Peyer's patch (tissue), 4 donors: ENCODE data around the gene HS2ST1. TPM values are rescaled to one million over a fixed set of nuclear protein-coding genes. Genes with fewer than 3 reads are reported as not detected.

Source experiments
- DNase-seq, 3 donors: peaks; one replicate each; pipeline ENCODE4 v3.0.0-alpha.2; 2017 to 2019
- H3K27ac ChIP-seq, 4 donors: fragments of 200-600 bp; sonication (generic); one replicate each; pipeline ENCODE4 v1.5.1; 2016 to 2019
- H3K27me3 ChIP-seq, 2 donors: fragments of 200-600 bp; sonication (generic); one replicate each; pipeline ENCODE4 v1.5.1; 2019
- H3K36me3 ChIP-seq, 3 donors: fragments of 200-600 bp; sonication (generic); one replicate each; pipeline ENCODE4 v1.5.1; 2016 to 2019
- H3K4me1 ChIP-seq, 4 donors: fragments of 200-600 bp; sonication (generic); one replicate each; pipeline ENCODE4 v1.5.1; 2016 to 2019
- H3K4me3 ChIP-seq, 4 donors: fragments of 200-600 bp; sonication (generic); 1 replicate in 3 of 4; 2 replicates in 1 of 4; pipeline ENCODE4 v1.5.1; 2016 to 2019; ENCODE audit warnings: mild to moderate bottlenecking in 1 of 4
- H3K9me3 ChIP-seq, 4 donors: fragments of 200-600 bp; sonication (generic); one replicate each; pipeline ENCODE4 v1.5.1; 2016 to 2019; ENCODE audit warnings: mild to moderate bottlenecking in 1 of 4
- CTCF ChIP-seq, 6 experiments: fragments of 450-650 bp in 4 of 6; fragments of 200-600 bp in 2 of 6; sonication (generic) in 1 of 6; IDR thresholded peaks; one replicate each; pipeline ENCODE4 v1.5.1; 2017 to 2019; ENCODE audit warnings: antibody characterized with exemption in 6 of 6, mild to moderate bottlenecking in 3 of 6, moderate library complexity in 1 of 6
- POLR2A ChIP-seq, 2 donors: fragments of 450-650 bp; IDR thresholded peaks; one replicate each; pipeline ENCODE4 v1.5.1; 2017; ENCODE audit warnings: antibody characterized with exemption in 2 of 2, mild to moderate bottlenecking in 2 of 2, moderate library complexity in 2 of 2
- total RNA-seq, 4 donors: library from RNA; depleted of rRNA; stranded (reverse); fragments of >200 nt; gene quantifications; one replicate each; pipeline ENCODE4 v1.1.0, GENCODE V29; 2016

HS2ST1 gene
- total RNA-seq, 4 donors from 2014 or later: 9.1 to 14.9 (median 10.3) TPM

GRCh38 chr1:86906419-86906818 lies 8.0 kb upstream of the HS2ST1 start:
- H3K9me3 ChIP-seq: no peaks in the 10 kb centered on the region
- peaks cover 0 to 11% (median 0%) of the 10 kb centered on the region in 3 donors for H3K36me3 ChIP-seq
- no peak overlapping the region for H3K27ac ChIP-seq
- peaks cover 0 to 4% (median 0%) of the 10 kb centered on the region in 4 donors for H3K4me1 ChIP-seq
- no peaks in the 10 kb centered on the region for H3K27me3 ChIP-seq
- no peak for DNase-seq
- TF ChIP-seq POLR2A (IDR thresholded peaks at IDR 0.05) (no peak), CTCF (IDR thresholded peaks at IDR 0.05) (no peak)
- no peak overlapping the region for H3K4me3 ChIP-seq

GRCh38 chr1:86912281-86912900 lies 2.0 kb upstream of the HS2ST1 start:
- H3K27ac ChIP-seq: peak overlapping the region in 1 of 4 donors; percentile 88
- H3K4me3 ChIP-seq: peak overlapping the region in 3 of 4 donors; percentile 79 to 93 (median 79)
- H3K9me3 ChIP-seq: no peaks in the 10 kb centered on the region
- no peaks in the 10 kb centered on the region for H3K27me3 ChIP-seq
- DNase-seq: no peak
- H3K36me3 ChIP-seq: no peaks in the 10 kb centered on the region
- TF ChIP-seq POLR2A (IDR thresholded peaks at IDR 0.05): no peak
- peaks cover 0 to 30% (median 9%) of the 10 kb centered on the region in 4 donors for H3K4me1 ChIP-seq

- H3K27me3 ChIP-seq: no peaks in the 10 kb centered on the region
- no peaks in the 10 kb centered on the region for H3K9me3 ChIP-seq
- peak in 2 of 3 donors; percentile 76 to 83 for DNase-seq
- H3K36me3 ChIP-seq: no peaks in the 10 kb centered on the region
- no peak for TF ChIP-seq CTCF (IDR thresholded peaks at IDR 0.05)
- peak overlapping the region; percentile 87 to 96 (median 90) for H3K27ac ChIP-seq
- peak overlapping the region; percentile 79 to 93 (median 84) for H3K4me3 ChIP-seq
- H3K4me1 ChIP-seq: peaks cover 0 to 30% (median 9%) of the 10 kb centered on the region in 4 donors
Observed at GRCh38 chr1:86913399-86913895, 988 bp upstream of the HS2ST1 start.

- Histone ChIP-seq H3K4me3 (peak within 1 kb of the TSS; percentile 79 to 96 (median 84)), H3K36me3 (no peaks in the 10 kb centered on the region), H3K27me3 (no peaks in the 10 kb centered on the region), H3K4me1 (peaks cover 0 to 30% (median 9%) of the 10 kb centered on the region in 4 donors), H3K27ac (peak within 1 kb of the TSS; percentile 87 to 96 (median 91)), H3K9me3 (no peaks in the 10 kb centered on the region)
- TF ChIP-seq CTCF (IDR thresholded peaks at IDR 0.05) (peak in 3 of 6 experiments; percentile 14 to 26 (median 21)), POLR2A (IDR thresholded peaks at IDR 0.05) (peak in 1 of 2 donors; percentile 37)
- peak; percentile 98 to 100 (median 99) for DNase-seq
Observed at GRCh38 chr1:86913896-86914600, 387 bp upstream of the HS2ST1 start, which contains the start of gene SELENOF. TSS of gene SELENOF (minus strand) at chr1:86914126. CDS start at chr1:86914111, 15 bp downstream.

- peak; percentile 52 to 78 (median 68) for DNase-seq
- peaks cover 0 to 30% (median 9%) of the 10 kb centered on the region in 4 donors for H3K4me1 ChIP-seq
- no peaks in the 10 kb centered on the region for H3K27me3 ChIP-seq
- no peaks in the 10 kb centered on the region for H3K36me3 ChIP-seq
- no peaks in the 10 kb centered on the region for H3K9me3 ChIP-seq
- no peak for TF ChIP-seq CTCF (IDR thresholded peaks at IDR 0.05)
- TF ChIP-seq POLR2A (IDR thresholded peaks at IDR 0.05): no peak
- peak overlapping the region; percentile 86 to 93 (median 88) for H3K27ac ChIP-seq
- H3K4me3 ChIP-seq: peak overlapping the region; percentile 76 to 96 (median 81)
Observed at GRCh38 chr1:86914998-86915736, 732 bp downstream of the HS2ST1 start.
